K562 (cell line): ENCODE results near the gene COPA. TPM values are rescaled to one million over a fixed set of nuclear protein-coding genes. Genes with fewer than 3 reads are reported as not detected.

Source experiments
- CHAMP1 ChIP-seq: fragments of 450-650 bp; IDR thresholded peaks from 2 replicates; pipeline ENCODE4 v1.6.1; 2016; ENCODE audit warnings: mild to moderate bottlenecking
- CREM ChIP-seq: IDR thresholded peaks from 2 replicates; pipeline ENCODE4 v1.6.1; 2014; ENCODE audit warnings: antibody characterized with exemption, low read depth
- GABPB2 ChIP-seq: fragments of 250-450 bp; sonication (Bioruptor Pico); conservative IDR thresholded peaks from 2 replicates; pipeline ENCODE4 v1.5.1; 2021; ENCODE audit warnings: mild to moderate bottlenecking
- JUND ChIP-seq, 2 experiments: IDR thresholded peaks; 2 replicates in 1 of 2; 3 replicates in 1 of 2; pipeline ENCODE4 v1.6.1; 2011; ENCODE audit warnings: borderline replicate concordance in 2 of 2, low read depth in 2 of 2, low read length in 2 of 2, improper control_type of control experiment in 1 of 2, missing biosample characterization in 1 of 2, missing genetic modification characterization in 1 of 2, missing genetic modification reagents in 1 of 2
- NONO ChIP-seq, 2 experiments: fragments of 200-400 bp in 1 of 2; fragments of 450-650 bp in 1 of 2; formaldehyde crosslinking in 1 of 2; IDR thresholded peaks; 2 replicates each; pipeline ENCODE4 v1.6.1; 2017; ENCODE audit warnings: low read depth in 2 of 2, mild to moderate bottlenecking in 2 of 2, moderate library complexity in 2 of 2, low read length in 1 of 2
- PATZ1 ChIP-seq: fragments of 250-450 bp; sonication (Bioruptor Pico); IDR thresholded peaks from 2 replicates; pipeline ENCODE4 v1.5.0; 2020; ENCODE audit warnings: mild to moderate bottlenecking, borderline replicate concordance
- PRPF4 ChIP-seq: fragments of 200-400 bp; formaldehyde crosslinking; IDR thresholded peaks from one replicate; pipeline ENCODE4 v1.6.1; 2017; ENCODE audit warnings: low read length, low read depth, mild to moderate bottlenecking; ENCODE audit not compliant: insufficient read depth, poor library complexity, severe bottlenecking
- TBP ChIP-seq: optimal IDR thresholded peaks from 2 replicates; pipeline ENCODE3; 2011; ENCODE audit warnings: low read depth, low read length, improper control_type of control experiment
- ZNF143 ChIP-seq: sonication (generic); formaldehyde crosslinking; IDR thresholded peaks from 2 replicates; pipeline ENCODE4 v1.9.0; 2022; ENCODE audit warnings: mild to moderate bottlenecking, missing genetic modification reagents
- ZNF41 ChIP-seq: fragments of 250-450 bp; sonication (Bioruptor Pico); conservative IDR thresholded peaks from 2 replicates; pipeline ENCODE4 v1.4.0; 2020; ENCODE audit warnings: mild to moderate bottlenecking
- polyA plus RNA-seq, 8 experiments: library from polyadenylated mRNA; depleted of rRNA in 4 of 8; stranded (reverse) in 5 of 8; unstranded in 3 of 8; fragments of >200 nt; fragmentation: Nextera tagmentation in 2 of 8; fragmentation: Illumina TruSeq in 1 of 8; extraction: Ambion mirVana in 2 of 8; extraction: Trizol in 1 of 8; gene quantifications; 2 replicates each; pipeline versions ENCODE4 v1.2.1 to v1.2.3, GENCODE V29; 2011 to 2014; ENCODE audit warnings: inconsistent platforms in 1 of 8, missing spikeins in 1 of 8
- total RNA-seq, 7 experiments: library from RNA; depleted of rRNA in 6 of 7; stranded (reverse); fragments of >200 nt in 6 of 7; fragmentation: Illumina TruSeq in 2 of 7; extraction: Trizol in 2 of 7; gene quantifications; 2 replicates each; pipeline versions ENCODE4 v1.2.1 to v1.2.3, GENCODE V29; 2011 to 2021; ENCODE audit warnings: low replicate concordance in 1 of 7

The COPA gene
- total and polyA plus RNA-seq, 9 of the 15 experiments (the other 6 are each of a cell fraction or from before 2014, with no cell fraction given): 49.8 to 222 (median 110) TPM

- TF ChIP-seq PATZ1 (CRISPR knock-in tag) (no peak), JUND (IDR thresholded peaks at IDR 0.05; ENCODE audit: borderline replicate concordance, low read depth, low read length) (peak; percentile 56), JUND (tag; IDR thresholded peaks at IDR 0.05; ENCODE audit: borderline replicate concordance, low read depth, low read length) (peak; percentile 9; the same call in 1 of the 3 replicates), PRPF4 (no peak), GABPB2 (CRISPR knock-in tag) (no peak), CREM (peak; percentile 90), NONO (IDR thresholded peaks at IDR 0.05; ENCODE audit: low read depth in 2 of 2, low read length in 1 of 2) (peak in 1 of 2 experiments; percentile 8; a peak in 1 of 4 replicates), CHAMP1 (peak; percentile 72; the same call in 1 of the 2 replicates), ZNF41 (no peak), ZNF143 (CRISPR knock-in tag) (0 out of 2 replicates have a peak, but pooled peaks have one; percentile 26), TBP (peak; percentile 94)
Measured at GRCh38 chr1:160342953-160343869, at the start of gene COPA, which contains the start of gene NCSTN (continued).
